Suppressor macrophage (primary cell): ENCODE data around the gene SOX5.
"Not testable (repeated sequence)": the region's sequence is repeated elsewhere in the genome, so short reads cannot be mapped to it uniquely, and the experiment has no call there.

ENCODE experiments used
- DNase-seq, 4 experiments: peaks; one replicate each; pipeline ENCODE4 v3.0.0-alpha.2; 2020 to 2022

Gene SOX5

DNA sequence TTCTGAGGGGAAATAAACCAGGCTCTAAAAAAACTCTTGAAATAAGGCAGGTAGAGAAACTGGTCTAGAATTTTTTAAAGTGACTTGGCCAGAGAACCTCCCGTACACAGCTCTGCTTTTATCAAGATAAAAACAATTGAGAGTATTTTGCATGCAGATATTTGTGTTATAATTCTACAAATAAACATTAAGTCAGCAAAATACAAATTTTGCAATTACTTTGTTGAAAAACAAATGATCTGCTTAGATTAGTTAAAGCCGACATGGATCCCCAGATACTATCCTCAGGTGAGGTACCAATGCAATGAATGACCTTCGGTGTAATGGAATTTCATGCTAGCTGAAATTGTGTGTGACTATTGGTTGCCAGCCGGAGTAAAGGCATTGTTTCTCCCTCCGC, 197.2 kb downstream of the SOX5 start:
- DNase-seq = no peak

DNA sequence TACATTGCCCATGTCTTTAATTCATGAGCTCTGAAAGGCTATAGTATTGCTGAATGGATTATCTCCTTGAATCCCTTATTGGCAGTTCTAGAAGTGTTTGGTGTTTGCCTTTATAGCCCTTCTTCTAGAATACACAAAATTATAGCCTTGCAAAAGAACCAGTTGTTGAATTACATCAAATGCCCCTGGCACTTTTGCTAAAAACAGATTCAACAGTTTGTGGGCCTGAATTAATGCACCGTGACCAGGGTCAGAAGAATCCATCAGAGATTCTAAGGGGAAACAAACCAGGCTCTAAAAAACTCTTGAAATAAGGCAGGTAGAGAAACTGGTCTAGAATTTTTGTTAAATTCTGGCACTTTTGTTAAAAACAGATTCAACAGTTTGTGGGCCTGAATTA, 197.8 kb downstream of the SOX5 start:
- DNase-seq = no peak

DNA sequence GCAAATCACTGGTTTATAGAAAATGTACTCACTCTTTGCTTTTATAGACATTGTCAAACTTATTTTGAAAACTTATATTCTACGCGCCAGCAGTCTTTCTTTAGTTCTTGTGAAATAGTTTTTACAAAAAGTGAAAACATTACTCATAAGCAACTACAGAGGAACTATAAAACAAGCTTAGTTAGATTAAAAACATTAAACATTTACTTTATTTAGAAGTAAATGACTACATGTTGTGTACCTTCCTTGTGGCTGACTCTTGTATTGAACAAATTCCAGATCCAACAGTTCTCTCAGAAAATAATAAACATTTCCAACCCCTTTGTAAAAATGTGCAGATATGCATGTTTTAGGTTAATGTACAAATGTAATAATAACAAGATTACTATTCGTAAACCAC, 198.5 kb downstream of the SOX5 start:
- no peak for DNase-seq

DNA sequence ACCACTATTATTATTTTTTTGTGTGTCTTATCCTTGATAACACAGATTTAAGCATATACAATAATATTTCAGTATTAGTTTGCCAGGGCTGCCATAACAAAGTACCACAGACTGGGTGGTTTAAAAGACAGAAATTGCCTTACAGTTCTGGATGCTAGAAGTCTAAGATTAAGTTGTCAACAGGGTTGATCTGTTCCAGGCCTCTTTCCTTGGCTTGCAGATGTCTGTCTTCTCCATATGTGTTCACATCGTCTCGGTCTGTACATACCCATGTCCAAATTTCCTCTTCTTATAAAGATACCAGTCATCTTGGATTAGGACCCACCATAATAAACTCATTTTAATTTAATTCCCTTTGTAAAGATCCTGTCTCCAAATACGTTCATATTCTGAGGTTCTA, 204.8 kb downstream of the SOX5 start:
- DNase-seq = no peak

DNA sequence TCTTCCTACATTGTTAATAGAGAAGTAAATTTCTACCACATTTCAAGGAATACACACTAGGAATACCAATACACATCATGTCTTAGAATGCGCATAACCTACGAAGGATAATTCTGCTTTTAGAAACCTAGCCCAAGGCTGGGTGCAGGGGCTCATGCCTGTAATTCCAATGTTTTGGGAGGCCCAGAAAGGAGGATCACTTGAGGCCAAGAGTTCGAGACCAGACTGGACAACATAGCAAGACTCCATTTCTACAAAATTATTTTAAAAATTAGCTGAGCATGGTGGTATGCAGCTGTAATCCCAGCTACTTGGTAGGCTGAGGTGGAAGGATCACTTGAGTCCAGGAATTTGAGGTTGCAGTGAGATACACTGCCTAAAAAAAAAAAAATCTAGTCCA, 206.9 kb downstream of the SOX5 start:
- DNase-seq = no peak

DNA sequence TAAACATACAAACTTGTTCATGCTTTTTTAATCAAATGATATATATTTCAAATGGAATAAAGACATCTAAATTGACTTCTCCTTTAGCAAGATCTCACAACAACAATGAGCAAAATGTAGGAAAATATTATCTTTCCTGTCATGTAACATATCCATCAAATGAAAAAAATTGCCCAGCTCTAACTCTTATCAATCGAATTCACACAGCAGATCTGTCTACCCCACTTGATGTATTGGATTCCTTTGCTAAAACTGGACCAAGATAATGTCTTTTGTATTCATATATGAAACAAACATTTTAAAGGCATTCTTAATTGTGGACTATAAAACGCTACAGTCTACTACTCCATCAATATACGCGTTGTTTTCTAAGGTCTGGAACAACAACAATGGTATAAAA, 218.0 kb downstream of the SOX5 start:
- DNase-seq = no peak

DNA sequence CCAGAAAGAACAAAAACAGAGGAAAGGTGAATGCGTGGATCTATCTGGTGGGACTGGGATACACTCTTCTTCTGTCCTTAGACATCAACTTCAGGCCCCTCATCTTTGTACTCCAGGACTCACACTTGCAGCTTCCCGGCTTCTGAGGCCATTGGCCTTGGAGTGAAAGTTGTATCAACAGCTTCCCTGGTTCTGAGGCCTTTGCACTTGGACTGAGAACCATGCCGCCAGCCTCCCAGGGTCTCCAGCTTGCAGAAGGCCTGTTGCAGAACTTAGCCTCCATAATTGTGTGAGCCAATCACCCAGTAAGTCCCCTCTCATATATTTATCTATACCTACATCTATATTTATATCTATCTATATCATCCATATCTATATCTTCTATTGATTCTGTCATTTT, 218.4 kb downstream of the SOX5 start:
- no peak for DNase-seq

DNA sequence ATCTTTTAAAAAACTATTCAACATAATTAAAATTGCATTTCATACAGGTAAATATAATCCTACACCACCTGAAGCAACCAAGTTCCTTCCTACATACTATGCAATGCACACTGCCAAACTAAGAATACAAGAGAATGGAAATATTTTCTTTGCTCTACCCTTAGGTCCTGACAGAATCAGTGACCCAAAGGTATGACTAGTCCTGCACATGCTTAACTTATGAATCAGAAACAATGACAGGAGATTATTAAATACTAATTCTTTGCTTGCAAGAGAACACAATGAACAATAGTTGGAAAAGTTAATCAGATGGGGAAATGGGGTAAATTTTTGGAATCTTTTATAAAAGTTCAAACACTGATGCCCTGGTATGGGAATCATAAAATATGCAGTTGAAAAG, 220.1 kb downstream of the SOX5 start:
- no peak for DNase-seq

DNA sequence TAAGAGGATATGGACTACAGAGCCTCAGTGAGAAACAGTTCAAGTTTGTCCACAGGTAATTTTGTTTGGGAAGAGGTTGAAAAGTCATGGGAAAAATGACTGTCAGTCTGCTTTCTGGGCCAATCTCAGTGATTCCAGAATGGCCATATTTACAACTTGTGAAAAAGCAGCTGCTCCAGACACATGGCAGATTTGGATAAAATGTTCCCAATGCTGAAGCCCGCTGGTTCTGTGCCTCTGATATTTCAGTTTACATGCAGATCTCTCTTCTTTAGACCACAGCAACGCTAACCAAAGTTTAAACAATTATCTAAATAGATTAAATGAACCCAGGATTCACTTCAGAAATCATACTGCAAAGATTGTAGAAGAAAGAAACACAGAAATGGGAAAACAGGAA, 222.8 kb downstream of the SOX5 start:
- DNase-seq = no peak

DNA sequence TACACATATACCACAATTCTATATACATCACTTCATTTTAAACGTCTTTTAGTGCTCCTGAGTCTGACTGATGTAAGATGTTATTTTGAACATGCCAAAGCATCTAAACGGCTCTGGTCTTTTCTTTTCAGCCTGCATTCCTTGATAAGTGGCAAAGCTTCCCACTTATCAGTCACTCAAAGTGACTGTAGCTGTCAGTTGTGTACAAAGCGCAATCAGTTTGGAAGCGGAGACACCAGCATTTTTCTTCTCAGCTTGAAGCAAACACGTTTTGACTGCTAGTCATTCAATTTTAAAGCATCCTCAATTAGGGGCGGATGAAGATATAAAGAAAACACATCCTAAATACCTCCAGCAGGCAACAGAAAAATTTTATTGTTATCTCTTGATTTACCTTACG, 226.8 kb downstream of the SOX5 start:
- DNase-seq = no peak

DNA sequence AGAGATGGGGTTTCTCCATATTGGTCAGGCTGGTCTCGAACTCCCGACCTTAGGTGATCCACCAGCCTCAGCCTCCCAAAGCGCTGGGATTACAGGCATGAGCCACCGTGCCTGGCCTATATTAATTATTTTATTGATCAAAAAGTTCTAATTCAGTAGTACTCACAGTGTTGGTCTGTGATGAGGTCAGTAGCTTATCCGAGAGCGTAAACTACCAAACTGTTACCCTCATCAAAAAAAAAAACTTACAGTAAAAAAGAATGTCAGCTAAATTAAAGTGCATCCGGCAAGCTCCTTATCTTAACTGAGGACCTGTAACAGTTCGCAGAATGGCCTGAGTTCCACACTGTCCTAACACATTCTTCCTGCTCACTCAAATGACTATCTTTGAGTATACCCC, 228.2 kb downstream of the SOX5 start:
- DNase-seq = no peak

DNA sequence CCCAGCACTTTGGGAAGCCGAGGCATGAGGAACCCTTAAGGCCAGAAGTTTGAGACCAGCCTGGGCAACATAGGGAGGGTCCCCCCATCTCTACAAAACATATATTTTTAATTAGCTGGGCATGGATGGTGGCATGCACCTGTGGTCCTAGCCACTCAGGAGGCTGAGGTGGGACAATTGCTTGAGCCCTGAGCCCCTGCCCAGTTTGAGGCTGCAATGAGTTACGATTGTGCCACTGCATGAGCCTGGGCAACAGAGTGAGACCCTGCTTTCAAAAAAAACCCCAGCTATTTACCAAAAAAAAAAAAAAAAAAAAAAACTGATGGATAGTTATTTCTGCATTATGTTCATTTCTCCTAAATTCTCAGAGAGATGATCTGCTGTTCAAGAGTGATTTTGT, 230.0 kb downstream of the SOX5 start:
- DNase-seq = no peak

DNA sequence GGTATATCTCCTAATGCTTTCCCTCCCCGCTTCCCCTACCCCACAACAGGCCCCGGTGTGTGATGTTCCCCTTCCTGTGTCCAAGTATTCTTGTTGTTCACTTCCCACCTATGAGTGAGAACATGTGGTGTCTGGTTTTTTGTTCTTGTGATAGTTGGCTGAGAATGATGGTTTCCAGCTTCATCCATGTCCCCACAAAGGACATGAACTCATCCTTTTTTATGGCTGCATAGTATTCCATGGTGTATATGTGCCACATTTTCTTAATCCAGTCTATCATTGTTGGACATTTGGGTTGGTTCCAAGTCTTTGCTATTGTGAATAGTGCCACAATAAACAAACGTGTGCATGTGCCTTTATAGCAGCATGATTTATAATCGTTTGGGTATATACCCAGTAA, 239.1 kb downstream of the SOX5 start:
- DNase-seq = not testable (repeated sequence)

DNA sequence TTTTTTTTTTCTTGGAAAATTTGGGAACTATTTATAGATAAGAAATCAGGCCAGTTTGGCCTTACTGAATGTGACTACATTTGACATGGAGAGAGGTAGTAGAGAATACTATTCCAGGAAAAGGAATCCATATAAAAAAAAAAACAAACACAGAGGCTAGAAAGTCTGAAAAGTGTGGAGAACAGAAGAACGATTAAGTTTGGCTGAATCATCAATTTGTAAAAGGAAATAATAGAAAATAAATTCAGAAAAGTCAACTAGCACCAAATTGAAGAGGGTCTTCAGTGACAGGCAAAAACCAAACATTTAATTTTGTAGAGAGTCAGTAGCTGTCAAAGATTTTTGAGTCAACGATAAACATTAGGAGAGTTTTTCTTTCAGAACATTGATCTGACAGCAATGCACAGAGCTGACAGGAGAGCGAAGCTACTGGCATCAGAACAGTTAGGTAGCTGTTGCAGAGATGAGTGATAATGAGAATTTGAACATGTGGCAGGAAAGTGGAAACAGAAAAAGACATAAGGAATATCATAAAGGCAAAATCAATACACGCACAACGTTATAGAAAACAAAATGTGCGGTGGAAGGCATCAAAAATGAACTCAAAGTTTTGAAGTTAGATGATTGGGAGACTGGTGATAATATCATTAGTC, 241.2 kb downstream of the SOX5 start:
- no peak for DNase-seq

DNA sequence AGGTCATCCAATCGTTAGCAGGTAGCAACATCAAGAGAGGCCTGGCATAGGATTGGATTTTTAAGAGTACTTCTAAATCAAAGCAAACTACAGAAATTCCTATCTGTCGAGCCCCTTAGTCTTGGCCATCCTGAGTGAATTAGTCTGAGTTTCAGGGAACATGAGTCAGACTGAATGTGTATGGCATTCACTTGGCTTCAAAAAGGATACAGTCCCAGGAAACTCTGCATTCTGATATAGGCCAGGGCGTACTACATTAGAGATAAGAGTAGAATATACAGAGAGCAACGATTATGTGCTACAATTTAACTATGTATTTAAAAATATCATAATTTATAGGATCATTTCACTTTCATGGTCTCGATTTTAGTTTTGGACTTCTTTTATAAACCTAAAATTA, 242.2 kb downstream of the SOX5 start:
- no peak for DNase-seq

DNA sequence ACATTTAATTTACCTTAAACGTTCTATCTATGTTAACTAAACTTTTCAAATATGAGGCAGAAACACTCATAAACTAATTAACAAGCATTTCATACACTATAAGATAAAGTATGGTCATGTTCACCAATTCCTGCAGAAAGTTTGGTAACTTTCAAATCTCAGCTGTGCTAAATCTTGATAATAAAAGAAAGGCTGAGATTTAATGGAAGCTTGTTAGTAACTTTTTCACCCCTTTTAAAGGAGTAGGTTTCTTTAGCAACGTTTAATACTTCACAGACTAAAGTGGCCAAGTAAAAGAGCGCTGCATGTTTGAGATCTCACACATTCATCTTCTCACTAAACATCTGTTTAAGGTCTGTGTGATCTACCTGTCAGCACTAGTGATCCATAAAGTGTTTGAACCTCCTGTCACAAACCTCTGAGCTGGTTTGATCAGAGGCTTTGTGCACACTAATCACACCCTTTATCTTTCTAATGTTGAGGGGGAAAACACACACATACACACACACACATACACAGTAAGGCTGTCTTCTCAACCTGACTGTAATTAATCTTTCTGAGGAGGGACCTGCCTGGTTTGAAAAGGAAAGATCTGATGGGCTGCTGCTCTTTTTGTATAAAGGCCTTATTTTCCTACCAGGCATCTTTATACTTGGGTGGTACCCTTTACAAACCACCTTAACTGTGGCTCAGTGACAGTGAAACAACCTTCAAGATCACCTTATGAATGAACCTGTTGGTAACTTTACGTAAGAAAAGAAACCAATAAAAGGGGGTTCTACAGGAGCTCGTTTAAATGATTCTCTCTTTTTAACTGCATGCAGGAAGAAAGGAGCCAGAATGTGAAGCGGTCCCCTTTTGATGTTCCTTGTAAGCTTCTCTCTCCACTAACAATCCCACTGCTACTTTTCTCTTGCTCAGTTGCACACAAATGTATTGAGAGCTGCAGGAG, 244.2 kb downstream of the SOX5 start:
- no peak for DNase-seq

DNA sequence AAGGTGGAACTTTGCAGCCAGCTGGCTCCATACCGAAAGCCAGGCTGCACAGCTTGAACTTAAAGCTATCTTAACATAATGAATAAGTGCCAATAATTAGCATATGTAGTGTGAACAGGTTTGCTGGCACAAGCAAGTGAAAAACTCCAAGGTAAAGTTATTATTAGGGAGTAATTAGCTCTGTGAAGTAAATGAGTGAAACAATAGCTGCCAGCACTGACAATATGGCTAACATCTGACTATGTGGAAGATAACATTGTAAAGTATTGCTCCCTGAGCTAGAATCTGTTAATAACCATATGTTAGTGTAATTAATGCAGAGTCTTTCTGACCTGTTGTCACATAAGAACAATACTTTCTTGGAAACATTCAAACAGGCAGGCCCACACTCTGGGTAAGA, 246.4 kb downstream of the SOX5 start:
- no peak for DNase-seq

DNA sequence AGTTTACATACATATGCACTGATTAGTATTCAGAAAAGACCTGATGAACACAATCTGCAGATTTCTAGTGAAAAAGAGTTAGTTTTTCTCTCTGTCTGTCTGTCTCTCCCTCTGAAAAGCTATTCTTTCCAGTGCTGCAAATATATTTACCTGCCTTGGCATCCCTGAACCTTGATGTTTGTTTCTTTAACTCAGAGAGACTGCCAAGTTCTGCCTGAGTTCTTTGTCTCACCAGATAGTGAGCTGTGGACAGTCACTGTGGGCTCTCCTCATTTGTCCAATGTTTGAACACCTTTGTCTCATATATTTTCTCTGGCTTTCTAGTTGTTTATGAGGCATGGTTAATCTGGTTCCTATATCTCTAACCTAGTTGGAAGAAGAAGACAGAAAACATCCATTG, 250.4 kb downstream of the SOX5 start:
- DNase-seq = no peak

DNA sequence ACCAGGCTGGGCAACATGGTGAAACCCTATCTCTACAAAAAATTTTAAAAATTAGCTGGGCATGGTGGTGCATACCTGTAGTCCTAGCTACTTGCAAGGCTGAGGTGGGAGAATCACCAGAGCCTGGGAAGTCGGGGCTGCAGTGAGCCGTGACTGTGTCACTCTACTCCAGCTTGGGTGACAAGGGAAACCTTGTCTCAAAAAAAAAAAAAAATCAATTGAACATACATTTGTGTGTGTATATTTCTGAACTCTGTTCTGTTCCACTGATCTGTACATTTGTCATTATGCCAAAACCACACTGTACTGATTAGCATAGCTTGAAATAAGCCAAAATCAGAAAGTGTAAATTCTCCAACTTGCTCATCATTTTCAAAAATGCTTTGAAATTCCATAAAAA, 254.6 kb downstream of the SOX5 start:
- no peak for DNase-seq

DNA sequence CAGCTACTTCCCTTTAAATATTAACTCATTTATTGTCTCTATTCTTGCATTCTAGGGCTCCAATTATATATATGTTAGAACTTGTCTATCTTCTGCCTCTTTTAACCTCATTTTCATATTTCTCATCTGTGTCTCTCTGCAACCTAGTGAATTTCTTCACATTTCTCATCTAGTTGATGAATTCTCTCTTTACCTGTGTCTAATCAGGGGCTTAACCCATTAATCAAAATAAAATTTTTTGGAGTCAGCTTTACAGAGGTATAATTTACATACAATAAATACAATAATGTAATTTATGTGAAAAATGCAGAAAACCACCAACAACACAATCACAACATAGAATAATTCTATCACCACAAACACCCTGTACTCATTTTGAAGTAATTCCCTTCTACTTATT, 255.2 kb downstream of the SOX5 start:
- DNase-seq = no peak

DNA sequence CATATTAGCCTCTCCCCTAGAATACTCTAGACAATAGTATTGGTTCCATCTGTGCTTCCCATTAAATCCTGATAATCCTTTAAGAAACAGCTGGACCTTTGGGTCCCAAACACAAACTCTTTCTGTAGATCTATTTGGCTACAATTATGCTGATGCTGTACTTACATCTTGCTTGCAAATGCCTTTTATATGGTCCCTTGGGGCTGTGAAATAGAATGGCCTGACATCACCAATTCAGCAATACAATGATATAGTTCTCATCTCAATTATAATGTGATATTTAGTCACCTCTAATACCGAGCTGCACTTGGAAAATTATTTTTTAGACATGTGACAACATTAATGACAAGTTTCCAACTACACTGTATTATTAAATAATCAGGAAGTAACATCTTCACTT, 261.5 kb downstream of the SOX5 start:
- no peak for DNase-seq

DNA sequence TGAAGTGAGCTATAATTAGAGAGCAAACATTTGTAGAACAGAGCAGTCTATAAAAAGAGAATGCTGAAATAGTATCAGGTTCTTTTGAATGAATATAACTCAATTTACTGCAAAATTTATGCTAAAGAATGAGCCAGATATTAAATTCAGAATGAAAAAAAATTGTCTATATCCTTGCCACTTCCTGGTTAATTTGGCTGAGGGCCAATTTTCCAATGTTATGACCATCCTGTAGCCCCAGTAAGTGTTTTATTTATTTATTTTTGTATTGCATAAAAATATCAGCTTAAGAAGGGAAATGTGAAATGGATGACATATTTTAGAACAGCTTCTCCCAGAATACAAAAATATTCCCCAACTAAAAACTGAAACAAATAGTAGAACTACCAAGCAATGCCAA, 263.4 kb downstream of the SOX5 start:
- DNase-seq = no peak

DNA sequence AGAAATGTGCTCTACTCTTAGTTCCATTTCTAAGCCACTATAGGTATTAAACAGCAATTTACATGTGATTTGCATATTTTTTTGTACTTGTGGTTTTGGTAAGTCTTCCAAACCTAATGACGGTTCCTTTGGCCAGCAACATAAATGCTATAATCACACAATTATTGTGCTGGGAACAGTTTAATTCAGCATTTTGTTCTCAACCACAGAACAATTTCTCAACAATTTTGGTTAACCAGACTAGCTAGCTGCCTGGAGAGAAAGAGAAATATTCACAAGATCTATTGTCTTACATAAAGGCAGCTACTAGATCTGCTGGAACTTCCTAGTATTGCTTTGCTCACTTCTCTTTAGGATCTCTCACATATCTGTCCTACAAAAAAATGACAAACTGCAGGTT, 265.3 kb downstream of the SOX5 start:
- DNase-seq = no peak

DNA sequence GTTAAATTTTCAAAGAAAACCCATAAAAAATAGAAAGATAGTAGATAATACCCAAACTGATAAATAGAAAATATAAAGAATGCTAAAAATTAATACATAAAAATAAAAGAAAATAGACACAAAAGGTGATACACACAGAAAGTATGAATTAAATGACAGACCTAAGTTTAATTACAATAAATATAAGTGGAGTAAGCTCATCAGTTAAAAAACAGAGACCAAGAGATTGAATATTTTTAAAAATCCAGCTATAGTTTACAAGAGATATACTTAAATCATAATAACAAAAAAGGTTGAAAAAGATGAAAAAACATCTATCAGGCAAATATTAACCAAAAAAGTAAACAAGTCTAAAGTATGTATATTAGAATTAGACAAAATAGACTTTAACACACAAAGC, 268.2 kb downstream of the SOX5 start:
- no peak for DNase-seq

DNA sequence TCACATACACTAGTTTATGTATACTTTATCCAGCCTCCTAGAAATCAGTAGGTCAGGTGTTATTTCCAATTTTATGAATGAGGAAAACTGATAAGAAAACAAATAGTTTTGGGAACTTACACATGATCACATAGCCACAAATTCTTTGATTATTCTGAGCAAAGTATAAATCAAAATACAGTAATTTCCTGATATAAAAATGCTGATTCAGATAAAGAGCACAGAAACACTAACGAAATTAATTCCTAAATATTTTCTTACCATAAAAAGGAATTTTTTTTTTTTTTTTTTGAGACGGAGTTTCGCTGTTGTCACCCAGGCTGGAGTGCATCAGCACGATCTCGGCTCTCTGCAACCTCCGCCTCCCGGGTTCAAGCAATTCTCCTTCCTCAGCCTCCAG, 275.4 kb downstream of the SOX5 start:
- no peak for DNase-seq
